H1 (cell line): ENCODE data around the gene SEC14L6.

ENCODE experiments used
- BCL11A ChIP-seq, 2 experiments: IDR thresholded peaks; one replicate each; pipeline ENCODE4 v1.6.1; 2011; ENCODE audit warnings: low read depth in 2 of 2, low read length in 2 of 2, mild to moderate bottlenecking in 2 of 2
- CEBPB ChIP-seq: IDR thresholded peaks from 2 replicates; pipeline ENCODE4 v1.6.1; 2012; ENCODE audit warnings: low read depth, low read length
- EZH2 ChIP-seq: fragments of 200-600 bp; sonication (generic); IDR thresholded peaks from 2 replicates; pipeline ENCODE4 v1.7.1; 2012; ENCODE audit warnings: low read depth, mild to moderate bottlenecking, moderate library complexity, low read length, inconsistent platforms; ENCODE audit not compliant: severe bottlenecking
- JUN ChIP-seq: IDR thresholded peaks from 2 replicates; pipeline ENCODE4 v1.6.1; 2011; ENCODE audit warnings: low read depth, mild to moderate bottlenecking, improper control_type of control experiment, low read length
- JUND ChIP-seq: IDR thresholded peaks from 2 replicates; pipeline ENCODE4 v1.6.1; 2011; ENCODE audit warnings: mild to moderate bottlenecking, improper control_type of control experiment, low read length
- MAFK ChIP-seq: IDR thresholded peaks from 2 replicates; pipeline ENCODE4 v1.6.1; 2012; ENCODE audit warnings: low read depth, mild to moderate bottlenecking, improper control_type of control experiment, low read length
- POLR2A ChIP-seq, 2 experiments: IDR thresholded peaks; 1 replicate in 1 of 2; 2 replicates in 1 of 2; pipeline ENCODE4 v1.6.1; 2011; ENCODE audit warnings: low read depth in 2 of 2, low read length in 2 of 2, mild to moderate bottlenecking in 2 of 2; ENCODE audit errors: control extremely low read depth in 1 of 2
- RAD21 ChIP-seq, 2 experiments: IDR thresholded peaks in 1 of 2; conservative IDR thresholded peaks in 1 of 2; 2 replicates each; pipeline ENCODE4 v1.6.1; 2011; ENCODE audit warnings: low read depth in 2 of 2, low read length in 2 of 2, improper control_type of control experiment in 1 of 2, inconsistent platforms in 1 of 2, mild to moderate bottlenecking in 1 of 2, moderate library complexity in 1 of 2
- SUZ12 ChIP-seq: fragments of 200-600 bp; sonication (generic); IDR thresholded peaks from 2 replicates; pipeline ENCODE4 v1.6.1; 2012; ENCODE audit warnings: mild to moderate bottlenecking, inconsistent platforms, low read length, moderate library complexity, mixed read lengths
- TAF1 ChIP-seq: IDR thresholded peaks from 2 replicates; pipeline ENCODE4 v1.6.1; 2011; ENCODE audit warnings: mild to moderate bottlenecking, low read depth, low read length
- TAF7 ChIP-seq: optimal IDR thresholded peaks from 2 replicates; pipeline ENCODE3; 2011; ENCODE audit warnings: low read depth, mild to moderate bottlenecking, inconsistent platforms, low read length, moderate library complexity, borderline replicate concordance
- YY1 ChIP-seq: IDR thresholded peaks from 2 replicates; pipeline ENCODE4 v1.6.1; 2011; ENCODE audit warnings: low read depth, mild to moderate bottlenecking, low read length
- TF ChIP-seq, protein P1 (sequence below), 3 experiments: IDR thresholded peaks; 1 replicate in 2 of 3; 2 replicates in 1 of 3; pipeline versions ENCODE4 v1.5.1 to v1.6.1; 2011; ENCODE audit warnings: low read length in 3 of 3, mild to moderate bottlenecking in 3 of 3, inconsistent platforms in 2 of 3, low read depth in 1 of 3, moderate library complexity in 1 of 3; ENCODE audit not compliant: insufficient read depth in 1 of 3; ENCODE audit errors: control extremely low read depth in 1 of 3
- TF ChIP-seq, protein P2 (sequence below): IDR thresholded peaks from 2 replicates; pipeline ENCODE4 v1.6.1; 2012; ENCODE audit warnings: inconsistent platforms

GRCh38 chr22:30541961-30542810, 4.4 kb downstream of the SEC14L6 start:
- TF ChIP-seq, protein P1, sequence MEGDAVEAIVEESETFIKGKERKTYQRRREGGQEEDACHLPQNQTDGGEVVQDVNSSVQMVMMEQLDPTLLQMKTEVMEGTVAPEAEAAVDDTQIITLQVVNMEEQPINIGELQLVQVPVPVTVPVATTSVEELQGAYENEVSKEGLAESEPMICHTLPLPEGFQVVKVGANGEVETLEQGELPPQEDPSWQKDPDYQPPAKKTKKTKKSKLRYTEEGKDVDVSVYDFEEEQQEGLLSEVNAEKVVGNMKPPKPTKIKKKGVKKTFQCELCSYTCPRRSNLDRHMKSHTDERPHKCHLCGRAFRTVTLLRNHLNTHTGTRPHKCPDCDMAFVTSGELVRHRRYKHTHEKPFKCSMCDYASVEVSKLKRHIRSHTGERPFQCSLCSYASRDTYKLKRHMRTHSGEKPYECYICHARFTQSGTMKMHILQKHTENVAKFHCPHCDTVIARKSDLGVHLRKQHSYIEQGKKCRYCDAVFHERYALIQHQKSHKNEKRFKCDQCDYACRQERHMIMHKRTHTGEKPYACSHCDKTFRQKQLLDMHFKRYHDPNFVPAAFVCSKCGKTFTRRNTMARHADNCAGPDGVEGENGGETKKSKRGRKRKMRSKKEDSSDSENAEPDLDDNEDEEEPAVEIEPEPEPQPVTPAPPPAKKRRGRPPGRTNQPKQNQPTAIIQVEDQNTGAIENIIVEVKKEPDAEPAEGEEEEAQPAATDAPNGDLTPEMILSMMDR (IDR thresholded peaks at IDR 0.05; ENCODE audit: control extremely low read depth in 1 of 3, insufficient read depth in 1 of 3, low read depth in 1 of 3, low read length in 3 of 3), result no peak
- TF ChIP-seq RAD21 (IDR thresholded peaks at IDR 0.05 in 1 of 2, conservative IDR thresholded peaks at IDR 0.05 in 1 of 2; ENCODE audit: low read depth in 2 of 2, low read length in 2 of 2), result no peak; a peak in 1 of 4 replicates
- no peak for TF ChIP-seq MAFK
- TF ChIP-seq JUND, result no peak
- TF ChIP-seq POLR2A (IDR thresholded peaks at IDR 0.05; ENCODE audit: control extremely low read depth in 1 of 2, low read depth in 2 of 2, low read length in 2 of 2), result no peak; a peak in 1 of 3 replicates
- TF ChIP-seq SUZ12, result peak; percentile 38; the same call in 1 of the 2 replicates
- TF ChIP-seq BCL11A (IDR thresholded peaks at IDR 0.05; ENCODE audit: low read depth in 2 of 2, low read length in 2 of 2), result no peak
- no peak for TF ChIP-seq YY1
- TF ChIP-seq CEBPB, result no peak
- TF ChIP-seq EZH2, result no peak
- no peak for TF ChIP-seq TAF7
- TF ChIP-seq TAF1, result 0 out of 2 replicates have a peak, but pooled peaks have one; percentile 34
- TF ChIP-seq, protein P2, sequence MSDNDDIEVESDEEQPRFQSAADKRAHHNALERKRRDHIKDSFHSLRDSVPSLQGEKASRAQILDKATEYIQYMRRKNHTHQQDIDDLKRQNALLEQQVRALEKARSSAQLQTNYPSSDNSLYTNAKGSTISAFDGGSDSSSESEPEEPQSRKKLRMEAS, result peak; percentile 23; the same call in 1 of the 2 replicates
- no peak for TF ChIP-seq JUN
